Pulmonary artery endothelial cell (primary cell): ENCODE results near the gene HIC2. TPM values are rescaled to one million over a fixed set of nuclear protein-coding genes. Genes with fewer than 3 reads are reported as not detected.
"Not testable (repeated sequence)": the region's sequence is repeated elsewhere in the genome, so short reads cannot be mapped to it uniquely, and the experiment has no call there.

Experiments
- DNase-seq: peaks from one replicate; pipeline ENCODE4 v3.0.0-alpha.2; 2011; ENCODE audit warnings: low read depth, low spot score
- total RNA-seq: library from RNA; depleted of rRNA; stranded (reverse); fragments of >200 nt; gene quantifications from 2 replicates; pipeline ENCODE4 v1.2.3, GENCODE V29; 2014

The HIC2 gene
- 2.4 and 2.7 TPM in 2 replicates for total RNA-seq

- DNase-seq, result not testable (repeated sequence)
These were observed at the start of gene HIC2 for GRCh38 chr22:21417227-21417746. HIC2 (plus strand) TSS chr22:21417371; CDS start chr22:21442832, 25,461 bp downstream.

GRCh38 chr22:21368603-21369310 is 48.4 kb upstream of the HIC2 start:
- not testable (repeated sequence) for DNase-seq

GRCh38 chr22:21375880-21376279 is 41.3 kb upstream of the HIC2 start:
- DNase-seq, result not testable (repeated sequence)

- DNase-seq, result not testable (repeated sequence)
These were observed 33.3 kb upstream of the HIC2 start, which contains the start of gene RIMBP3B for GRCh38 chr22:21383701-21384467. RIMBP3B (plus strand) TSS chr22:21383751; CDS start chr22:21383859, 108 bp downstream.

- DNase-seq, result not testable (repeated sequence)
These were observed 32.5 kb upstream of the HIC2 start for GRCh38 chr22:21384468-21385357.

- not testable (repeated sequence) for DNase-seq
These were observed 27.7 kb upstream of the HIC2 start for GRCh38 chr22:21389480-21389879.

GRCh38 chr22:21390013-21390412 is 27.2 kb upstream of the HIC2 start:
- DNase-seq, result not testable (repeated sequence)

GRCh38 chr22:21394613-21395012 is 22.6 kb upstream of the HIC2 start:
- not testable (repeated sequence) for DNase-seq

GRCh38 chr22:21401197-21401969 is 15.8 kb upstream of the HIC2 start:
- DNase-seq, result not testable (repeated sequence)

GRCh38 chr22:21402763-21403314 is 14.3 kb upstream of the HIC2 start:
- not testable (repeated sequence) for DNase-seq

GRCh38 chr22:21407139-21407538 is 10.0 kb upstream of the HIC2 start:
- not testable (repeated sequence) for DNase-seq

GRCh38 chr22:21407792-21408191 is 9.4 kb upstream of the HIC2 start:
- not testable (repeated sequence) for DNase-seq

GRCh38 chr22:21416375-21416774 is 796 bp upstream of the HIC2 start:
- DNase-seq, result not testable (repeated sequence)

- DNase-seq, result not testable (repeated sequence)
These were observed 682 bp downstream of the HIC2 start for GRCh38 chr22:21417853-21418252.

GRCh38 chr22:21418974-21419638 is 1.9 kb downstream of the HIC2 start:
- not testable (repeated sequence) for DNase-seq

GRCh38 chr22:21420180-21420763 is 3.1 kb downstream of the HIC2 start:
- DNase-seq, result not testable (repeated sequence)

- DNase-seq, result not testable (repeated sequence)
These were observed 7.0 kb downstream of the HIC2 start for GRCh38 chr22:21424084-21424709.
